Panc1 (cell line): ENCODE results near the gene KLHL26. TPM values are rescaled to one million over a fixed set of nuclear protein-coding genes. Genes with fewer than 3 reads are reported as not detected.

Experiments used
- ATAC-seq: fragments of 200-7000 bp; cut with Tn5 transposase; 2 replicates; pipeline ENCODE4 v1.9.1; 2020; ENCODE audit warnings: mild to moderate bottlenecking, moderate library complexity
- BruUV-seq: library from RNA; stranded (reverse); fragments of 400-500 nt; replicated peaks from 2 replicates; lab custom pipeline; 2021; lab: Mats Ljungman, UMichigan
- CTCF ChIA-PET: fragments of 300-600 bp; sonication (Branson Sonifier 250); formaldehyde crosslinking; loops from one replicate; lab custom pipeline; 2022; ENCODE audit warnings: antibody characterized with exemption; lab: Charles Lee
- POLR2A ChIA-PET: fragments of 300-600 bp; sonication (Branson Sonifier 250); formaldehyde crosslinking; loops from one replicate; lab custom pipeline; 2022; ENCODE audit warnings: antibody characterized with exemption; lab: Charles Lee
- DNase-seq: peaks from one replicate; pipeline ENCODE4 v3.0.0-alpha.2; 2010; ENCODE audit warnings: low read depth, low spot score
- H3K27ac ChIP-seq: 2 replicates; pipeline ENCODE4 v1.5.1; 2011; ENCODE audit warnings: mild to moderate bottlenecking, low read length, inconsistent platforms
- H3K27me3 ChIP-seq: fragments of 200-500 bp; sonication (Bioruptor generic); 2 replicates; pipeline ENCODE4 v1.6.0; 2014; ENCODE audit warnings: low read length, inconsistent platforms; ENCODE audit not compliant: control insufficient read depth, insufficient read depth
- H3K36me3 ChIP-seq: fragments of 200-500 bp; sonication (Bioruptor generic); 2 replicates; pipeline ENCODE4 v1.5.1; 2014; ENCODE audit warnings: inconsistent platforms, mild to moderate bottlenecking, low read length, moderate library complexity; ENCODE audit not compliant: control insufficient read depth, insufficient read depth
- H3K4me1 ChIP-seq: 2 replicates; pipeline ENCODE4 v1.5.1; 2011; ENCODE audit warnings: inconsistent platforms, mild to moderate bottlenecking, low read length, moderate library complexity; ENCODE audit not compliant: control insufficient read depth, insufficient read depth
- H3K4me3 ChIP-seq, 2 experiments: 2 replicates each; pipeline ENCODE4 v1.5.1; 2011 to 2012; ENCODE audit warnings: low read depth in 2 of 2, low read length in 2 of 2, mild to moderate bottlenecking in 2 of 2, inconsistent platforms in 1 of 2, moderate library complexity in 1 of 2
- H3K9me3 ChIP-seq: fragments of 200-500 bp; sonication (Bioruptor generic); 2 replicates; pipeline ENCODE4 v1.5.1; 2014; ENCODE audit warnings: low read depth, mild to moderate bottlenecking, inconsistent platforms, low read length, moderate library complexity; ENCODE audit not compliant: control insufficient read depth, insufficient read depth
- CTCF ChIP-seq: fragments of 450-650 bp; IDR thresholded peaks from 2 replicates; pipeline ENCODE4 v1.5.1; 2017; ENCODE audit warnings: mild to moderate bottlenecking
- POLR2AphosphoS5 ChIP-seq: IDR thresholded peaks from 2 replicates; pipeline ENCODE4 v1.6.1; 2012; ENCODE audit warnings: mild to moderate bottlenecking, low read depth, low read length, moderate library complexity
- REST ChIP-seq, 2 experiments: IDR thresholded peaks; 2 replicates each; pipeline ENCODE4 v1.6.1; 2011 to 2012; ENCODE audit warnings: low read depth in 2 of 2, control low read depth in 1 of 2, low read length in 1 of 2, mild to moderate bottlenecking in 1 of 2, moderate library complexity in 1 of 2; ENCODE audit not compliant: insufficient read depth in 1 of 2
- SIN3A ChIP-seq: IDR thresholded peaks from 2 replicates; pipeline ENCODE4 v1.6.1; 2012; ENCODE audit warnings: low read depth, mild to moderate bottlenecking, low read length, moderate library complexity, borderline replicate concordance; ENCODE audit not compliant: insufficient read depth
- TCF7L2 ChIP-seq: IDR thresholded peaks from 2 replicates; pipeline ENCODE4 v1.6.1; 2011; ENCODE audit warnings: mild to moderate bottlenecking, low read depth, low read length, inconsistent platforms
- in situ Hi-C: cut with HindIII; loops from 2 replicates; pipeline ENCODE4 v1.10.0; 2016; ENCODE audit warnings: low sequenced_read_pairs, low pct_unique_long_range_greater_than_20kb
- intact Hi-C: fragments of 100-400 bp; cut with micrococcal nuclease; formaldehyde crosslinking; loops from one replicate; pipeline ENCODE4 v1.10.0; 2022; ENCODE audit not compliant: unreplicated experiment
- total RNA-seq: library from RNA; stranded (reverse); gene quantifications from one replicate; pipeline ENCODE4 v1.2.1, GENCODE V29; 2021; ENCODE audit not compliant: unreplicated experiment

The KLHL26 gene
- total RNA-seq, 1 experiment from 2014 or later = 4.4 TPM

GRCh38 chr19:18629166-18630088, 7.4 kb upstream of the KLHL26 start:
- no peak for DNase-seq
- intact Hi-C loops (no loop called here), in situ Hi-C loops (no loop called here)
- Histone ChIP-seq H3K27ac (no peak overlapping the region), H3K4me3 (no peak overlapping the region), H3K36me3 (no peaks in the 10 kb centered on the region), H3K27me3 (no peaks in the 10 kb centered on the region), H3K9me3 (no peaks in the 10 kb centered on the region), H3K4me1 (no peaks in the 10 kb centered on the region)
- POLR2A ChIA-PET = no interaction called here
- no TSS peak for BruUV-seq
- CTCF ChIA-PET = interaction anchor here (0.6 kb wide), 1 partner anchor 19 kb away, joined by 6 read pairs; no protein-coding TSS in a partner anchor
- no peak for ATAC-seq
- TF ChIP-seq REST (IDR thresholded peaks at IDR 0.05; ENCODE audit: insufficient read depth in 1 of 2, low read depth in 2 of 2, low read length in 1 of 2) = no peak
- no peak for TF ChIP-seq TCF7L2
- TF ChIP-seq SIN3A = no peak
- TF ChIP-seq POLR2AphosphoS5 = no peak
- TF ChIP-seq CTCF = no peak

- DNase-seq (no peak), ATAC-seq (no peak)
- no peak overlapping the region for H3K27ac ChIP-seq
- intact Hi-C loops (no loop called here), in situ Hi-C loops (no loop called here)
- no peak overlapping the region for H3K4me3 ChIP-seq
- BruUV-seq = no TSS peak
- ChIA-PET CTCF (no interaction called here), POLR2A (no interaction called here)
- H3K4me1 ChIP-seq = no peaks in the 10 kb centered on the region
- H3K27me3 ChIP-seq = no peaks in the 10 kb centered on the region
- TF ChIP-seq REST (IDR thresholded peaks at IDR 0.05; ENCODE audit: insufficient read depth in 1 of 2, low read depth in 2 of 2, low read length in 1 of 2) (no peak), SIN3A (no peak), TCF7L2 (no peak), CTCF (no peak), POLR2AphosphoS5 (no peak)
- H3K9me3 ChIP-seq = no peaks in the 10 kb centered on the region
- H3K36me3 ChIP-seq = no peaks in the 10 kb centered on the region
These were observed 3.5 kb upstream of the KLHL26 start for GRCh38 chr19:18633321-18633720.
